CD14-positive monocyte (primary cell): ENCODE results near the gene MLIP. TPM values are rescaled to one million over a fixed set of nuclear protein-coding genes. Genes with fewer than 3 reads are reported as not detected.

ENCODE experiments used
- DNase-seq, 3 donors: peaks; one replicate each; pipeline ENCODE4 v3.0.0-alpha.2; 2011 to 2022
- H2AFZ ChIP-seq: 2 replicates; pipeline ENCODE4 v1.6.0; 2012; ENCODE audit warnings: mild to moderate bottlenecking, low read depth, low read length, inconsistent platforms; ENCODE audit not compliant: insufficient read depth, poor library complexity, severe bottlenecking
- H3K27ac ChIP-seq, 2 donors: 1 replicate in 1 of 2; 2 replicates in 1 of 2; pipeline ENCODE4 v1.5.1; 2012 to 2013; ENCODE audit warnings: low read length in 2 of 2, control low read depth in 1 of 2, inconsistent platforms in 1 of 2, low read depth in 1 of 2, mild to moderate bottlenecking in 1 of 2
- H3K27me3 ChIP-seq, 2 donors: one replicate each; pipeline versions ENCODE4 v1.6.0 to v1.6.1; 2011 to 2013; ENCODE audit warnings: low read length in 2 of 2; ENCODE audit not compliant: control insufficient read depth in 2 of 2, insufficient read depth in 2 of 2
- H3K36me3 ChIP-seq, 2 donors: replicated peaks in 1 of 2; 1 replicate in 1 of 2; 2 replicates in 1 of 2; pipeline versions ENCODE4 v1.5.1 to v1.6.1; 2012 to 2013; ENCODE audit warnings: low read length in 2 of 2, control low read depth in 1 of 2, inconsistent platforms in 1 of 2, mild to moderate bottlenecking in 1 of 2; ENCODE audit not compliant: insufficient read depth in 2 of 2, control insufficient read depth in 1 of 2
- H3K4me1 ChIP-seq, 2 donors: 1 replicate in 1 of 2; 2 replicates in 1 of 2; pipeline versions ENCODE4 v1.5.1 to v1.6.1; 2012 to 2013; ENCODE audit warnings: low read length in 2 of 2, control low read depth in 1 of 2, inconsistent platforms in 1 of 2, mild to moderate bottlenecking in 1 of 2, moderate library complexity in 1 of 2; ENCODE audit not compliant: insufficient read depth in 2 of 2, control insufficient read depth in 1 of 2
- H3K4me2 ChIP-seq: replicated peaks from 2 replicates; pipeline ENCODE3; 2012; ENCODE audit warnings: low read length, moderate library complexity, mild to moderate bottlenecking; ENCODE audit not compliant: poor library complexity, severe bottlenecking; ENCODE audit errors: extremely low read depth
- H3K4me3 ChIP-seq, 3 experiments: fragments of 200-600 bp in 1 of 3; sonication (generic) in 1 of 3; replicated peaks in 1 of 3; 1 replicate in 2 of 3; 2 replicates in 1 of 3; pipeline ENCODE4 v1.5.1; 2011 to 2013; ENCODE audit warnings: low read length in 3 of 3, mild to moderate bottlenecking in 3 of 3, control low read depth in 2 of 3, low read depth in 2 of 3, inconsistent platforms in 1 of 3, moderate library complexity in 1 of 3
- H3K79me2 ChIP-seq: 2 replicates; pipeline ENCODE4 v1.6.0; 2012; ENCODE audit warnings: mild to moderate bottlenecking, control low read depth, inconsistent platforms, low read length, moderate library complexity; ENCODE audit not compliant: insufficient read depth
- H3K9ac ChIP-seq: 2 replicates; pipeline ENCODE4 v1.6.0; 2017; ENCODE audit warnings: low read length, mild to moderate bottlenecking; ENCODE audit not compliant: insufficient read depth, poor library complexity, severe bottlenecking
- H3K9me3 ChIP-seq, 2 donors: replicated peaks in 1 of 2; 1 replicate in 1 of 2; 2 replicates in 1 of 2; pipeline versions ENCODE4 v1.5.1 to v1.6.1; 2012 to 2013; ENCODE audit warnings: low read length in 2 of 2, control low read depth in 1 of 2; ENCODE audit not compliant: control insufficient read depth in 1 of 2, insufficient read depth in 1 of 2
- H4K20me1 ChIP-seq: 2 replicates; pipeline ENCODE4 v1.6.0; 2012; ENCODE audit warnings: mild to moderate bottlenecking, low read length, control low read depth, moderate library complexity; ENCODE audit not compliant: insufficient read depth
- H3K27ac Mint-ChIP-seq, 7 donors: one replicate each; pipeline ENCODE4 v1.8.0; 2020; ENCODE audit warnings: mild to moderate bottlenecking in 7 of 7, mixed read lengths in 7 of 7, moderate library complexity in 6 of 7, inconsistent platforms in 2 of 7
- H3K27me3 Mint-ChIP-seq, 3 donors: one replicate each; pipeline ENCODE4 v1.8.0; 2021 to 2022; ENCODE audit warnings: low read depth in 3 of 3, mild to moderate bottlenecking in 3 of 3, mixed read lengths in 3 of 3, moderate library complexity in 3 of 3, inconsistent platforms in 1 of 3
- H3K36me3 Mint-ChIP-seq, 2 donors: one replicate each; pipeline ENCODE4 v1.8.0; 2020; ENCODE audit warnings: mixed read lengths in 2 of 2, inconsistent platforms in 1 of 2, mild to moderate bottlenecking in 1 of 2
- H3K4me1 Mint-ChIP-seq: one replicate; pipeline ENCODE4 v1.8.0; 2020; ENCODE audit warnings: mild to moderate bottlenecking, mixed read lengths
- H3K4me3 Mint-ChIP-seq, 2 donors: one replicate each; pipeline ENCODE4 v1.8.0; 2020; ENCODE audit warnings: mild to moderate bottlenecking in 2 of 2, mixed read lengths in 2 of 2, moderate library complexity in 1 of 2
- H3K9me3 Mint-ChIP-seq, 7 donors: one replicate each; pipeline ENCODE4 v1.8.0; 2020 to 2022; ENCODE audit warnings: mixed read lengths in 7 of 7, mild to moderate bottlenecking in 6 of 7, moderate library complexity in 6 of 7, inconsistent platforms in 2 of 7
- CTCF ChIP-seq: fragments of 200-600 bp; IDR thresholded peaks from one replicate; pipeline ENCODE4 v1.8.0; 2022; ENCODE audit warnings: antibody characterized with exemption, mild to moderate bottlenecking
- WGBS: methylation state at CpG from one replicate; pipeline ENCODE4 v1.1.5; 2013; ENCODE audit warnings: missing lambda C conversion rate; ENCODE audit not compliant: insufficient coverage; 5-methylcytosine and 5-hydroxymethylcytosine counted together
- intact Hi-C, 2 donors: fragments of 100-400 bp; cut with micrococcal nuclease; formaldehyde crosslinking; loops; one replicate each; pipeline versions ENCODE4 v1.15.0 to v1.15.1; 2023
- polyA plus RNA-seq, 3 donors: library from polyadenylated mRNA; depleted of rRNA in 1 of 3; unstranded in 2 of 3; stranded (reverse) in 1 of 3; fragments of 300-500 nt in 2 of 3; fragments of >200 nt in 1 of 3; fragmentation: Illumina TruSeq in 2 of 3; gene quantifications; 1 replicate in 2 of 3; 2 replicates in 1 of 3; pipeline ENCODE4 v1.2.3, GENCODE V29; 2012 to 2021

The MLIP gene
- polyA plus RNA-seq, 3 donors = not detected

GRCh38 chr6:54217018-54217417 lies 105.8 kb downstream of the MLIP start:
- Histone ChIP-seq H3K4me2 (no peak overlapping the region), H3K4me3 (no peak overlapping the region), H2AFZ (no peak overlapping the region), H3K79me2 (no peaks in the 10 kb centered on the region), H3K9me3 (no peaks in the 10 kb centered on the region), H3K4me1 (peaks cover 5 to 6% of the 10 kb centered on the region in 2 donors), H3K27ac (no peak overlapping the region), H3K36me3 (no peaks in the 10 kb centered on the region), H4K20me1 (no peaks in the 10 kb centered on the region), H3K27me3 (no peaks in the 10 kb centered on the region), H3K9ac (no peak overlapping the region)
- no peak for TF ChIP-seq CTCF
- H3K9me3 Mint-ChIP-seq = no peaks in the 10 kb centered on the region
- intact Hi-C loops = no loop called here
- H3K27ac Mint-ChIP-seq = no peak overlapping the region
- H3K27me3 Mint-ChIP-seq = peaks cover 0 to 6% (median 1%) of the 10 kb centered on the region in 3 donors
- peak in 1 of 3 donors; percentile 6 for DNase-seq
- H3K4me1 Mint-ChIP-seq = peaks cover 8% of the 10 kb centered on the region
- H3K4me3 Mint-ChIP-seq = no peak overlapping the region
- no peaks in the 10 kb centered on the region for H3K36me3 Mint-ChIP-seq
- no CpG with 5 or more reads among the region's 3 CpGs for WGBS

- no peaks in the 10 kb centered on the region for H3K36me3 ChIP-seq
- H3K4me3 ChIP-seq = no peak overlapping the region
- Mint-ChIP-seq H3K27ac (no peak overlapping the region), H3K4me3 (no peak overlapping the region), H3K36me3 (no peaks in the 10 kb centered on the region), H3K9me3 (peaks cover 0 to 2% (median 1%) of the 10 kb centered on the region in 7 donors), H3K4me1 (peaks cover 3% of the 10 kb centered on the region), H3K27me3 (peaks cover 0 to 2% (median 0%) of the 10 kb centered on the region in 3 donors)
- no peak overlapping the region for H2AFZ ChIP-seq
- intact Hi-C loops = no loop called here
- H3K27ac ChIP-seq = no peak overlapping the region
- no peak overlapping the region for H3K9ac ChIP-seq
- no peak for TF ChIP-seq CTCF
- H3K27me3 ChIP-seq = no peaks in the 10 kb centered on the region
- no peaks in the 10 kb centered on the region for H3K79me2 ChIP-seq
- WGBS = no CpG with 5 or more reads among the region's 1 CpG
- no peak for DNase-seq
- H3K4me1 ChIP-seq = peaks cover under 1 to 1% of the 10 kb centered on the region in 2 donors
- no peaks in the 10 kb centered on the region for H3K9me3 ChIP-seq
- no peaks in the 10 kb centered on the region for H4K20me1 ChIP-seq
- H3K4me2 ChIP-seq = no peak overlapping the region
These were observed 111.0 kb downstream of the MLIP start for GRCh38 chr6:54222217-54222616.
